Islet precursor cell (in vitro differentiated cells): Measurements from ENCODE around the gene OSBP.
"Not testable (repeated sequence)": the region's sequence is repeated elsewhere in the genome, so short reads cannot be mapped to it uniquely, and the experiment has no call there.

Source experiments
- DNase-seq: peaks from one replicate; pipeline ENCODE4 v3.0.0-alpha.2; 2018

The OSBP gene

GRCh38 chr11:59615637-59616395 is at the start of gene OSBP:
Gene OSBP (minus strand): TSS chr11:59615774. CDS start chr11:59615664, 110 bp downstream.
- DNase-seq = peak; percentile 100

- no peak for DNase-seq
Observed at GRCh38 chr11:59660621-59661020, 45.0 kb upstream of the OSBP start.

- no peak for DNase-seq
Observed at GRCh38 chr11:59659981-59660380, 44.4 kb upstream of the OSBP start.

- DNase-seq = no peak
Observed at GRCh38 chr11:59658036-59658435, 42.5 kb upstream of the OSBP start.

GRCh38 chr11:59654893-59655292 is 39.3 kb upstream of the OSBP start:
- no peak for DNase-seq

- no peak for DNase-seq
Observed at GRCh38 chr11:59647245-59647980, 31.8 kb upstream of the OSBP start.

- DNase-seq = no peak
Observed at GRCh38 chr11:59644528-59644927, 29.0 kb upstream of the OSBP start.

GRCh38 chr11:59643390-59643789 is 27.8 kb upstream of the OSBP start:
- DNase-seq = no peak

GRCh38 chr11:59641156-59641555 is 25.6 kb upstream of the OSBP start:
- no peak for DNase-seq

- no peak for DNase-seq
Observed at GRCh38 chr11:59630493-59630892, 14.9 kb upstream of the OSBP start.

- no peak for DNase-seq
Observed at GRCh38 chr11:59629996-59630395, 14.4 kb upstream of the OSBP start.

GRCh38 chr11:59626969-59627368 is 11.4 kb upstream of the OSBP start:
- DNase-seq = not testable (repeated sequence)

GRCh38 chr11:59625703-59626102 is 10.1 kb upstream of the OSBP start:
- DNase-seq = peak; percentile 57

- DNase-seq = no peak
Observed at GRCh38 chr11:59617876-59618275, 2.3 kb upstream of the OSBP start.

- no peak for DNase-seq
Observed at GRCh38 chr11:59616396-59616982, 915 bp upstream of the OSBP start.

- peak; percentile 71 for DNase-seq
Observed at GRCh38 chr11:59615120-59615636, 396 bp downstream of the OSBP start.

- DNase-seq = no peak
Observed at GRCh38 chr11:59614277-59615119, 1.1 kb downstream of the OSBP start.

- DNase-seq = no peak
Observed at GRCh38 chr11:59611570-59612565, 3.7 kb downstream of the OSBP start.

GRCh38 chr11:59610289-59610688 is 5.3 kb downstream of the OSBP start:
- DNase-seq = no peak

GRCh38 chr11:59607703-59608454 is 7.7 kb downstream of the OSBP start:
- no peak for DNase-seq

- DNase-seq = no peak
Observed at GRCh38 chr11:59602432-59602831, 13.1 kb downstream of the OSBP start.
